ENCODE measurements around the gene RUNDC1.

Gene RUNDC1

GRCh38 chr17:42999003-42999525 is 18.7 kb downstream of the RUNDC1 start:
- TF ChIP-seq CREB1 (IDR thresholded peaks at IDR 0.05; ENCODE audit: low read depth) (no peak), YY1 (IDR thresholded peaks at IDR 0.05; ENCODE audit: low read depth) (no peak), CEBPB (IDR thresholded peaks at IDR 0.05) (no peak), MAX (IDR thresholded peaks at IDR 0.05) (no peak), RAD21 (IDR thresholded peaks at IDR 0.05; ENCODE audit: low read depth) (no peak), REST (IDR thresholded peaks at IDR 0.05; ENCODE audit: low read depth) (no peak), TAF1 (IDR thresholded peaks at IDR 0.05; ENCODE audit: low read depth) (no peak), TCF12 (IDR thresholded peaks at IDR 0.05; ENCODE audit: low read depth) (no peak), EGR1 (IDR thresholded peaks at IDR 0.05) (no peak), USF1 (IDR thresholded peaks at IDR 0.05) (no peak), TEAD4 (IDR thresholded peaks at IDR 0.05) (no peak), ZBTB7A (IDR thresholded peaks at IDR 0.05; ENCODE audit: low read depth) (no peak)

- no peak for TF ChIP-seq NFIC (IDR thresholded peaks at IDR 0.05)
- no peak for TF ChIP-seq CEBPB (IDR thresholded peaks at IDR 0.05)
- no peak for TF ChIP-seq REST (IDR thresholded peaks at IDR 0.05; ENCODE audit: low read depth)
- TF ChIP-seq TAF1 (IDR thresholded peaks at IDR 0.05; ENCODE audit: low read depth): no peak
- TF ChIP-seq RAD21 (IDR thresholded peaks at IDR 0.05; ENCODE audit: low read depth): no peak
- TF ChIP-seq USF1 (IDR thresholded peaks at IDR 0.05): no peak
- TF ChIP-seq FOXM1 (IDR thresholded peaks at IDR 0.05; ENCODE audit: borderline replicate concordance, low read depth): no peak
- no peak for TF ChIP-seq CREB1 (IDR thresholded peaks at IDR 0.05; ENCODE audit: low read depth)
- TF ChIP-seq TEAD4 (IDR thresholded peaks at IDR 0.05): no peak
- TF ChIP-seq EGR1 (IDR thresholded peaks at IDR 0.05): no peak
- no peak for TF ChIP-seq EP300 (IDR thresholded peaks at IDR 0.05; ENCODE audit: borderline replicate concordance)
- no peak for TF ChIP-seq YY1 (IDR thresholded peaks at IDR 0.05; ENCODE audit: low read depth)
- no peak for TF ChIP-seq TCF12 (IDR thresholded peaks at IDR 0.05; ENCODE audit: low read depth)
- no peak for TF ChIP-seq ZBTB7A (IDR thresholded peaks at IDR 0.05; ENCODE audit: low read depth)
- no peak for TF ChIP-seq MAX (IDR thresholded peaks at IDR 0.05)
These were observed 23.3 kb downstream of the RUNDC1 start for GRCh38 chr17:43003542-43004172.

GRCh38 chr17:43006639-43007551 is 26.5 kb downstream of the RUNDC1 start, which contains the start of gene IFI35:
Gene IFI35, plus strand, starts transcription at chr17:43006784. Its CDS starts 164 bp downstream, at chr17:43006948.
- TF ChIP-seq CREB1 (IDR thresholded peaks at IDR 0.05; ENCODE audit: low read depth) (no peak), NFIC (IDR thresholded peaks at IDR 0.05) (no peak), USF1 (IDR thresholded peaks at IDR 0.05) (peak; percentile 54), MAX (IDR thresholded peaks at IDR 0.05) (peak; percentile 53; the same call in 1 of the 2 replicates), CEBPB (IDR thresholded peaks at IDR 0.05) (no peak), RAD21 (IDR thresholded peaks at IDR 0.05; ENCODE audit: low read depth) (no peak)

GRCh38 chr17:43010667-43011308 is 30.4 kb downstream of the RUNDC1 start:
- TF ChIP-seq EP300 (IDR thresholded peaks at IDR 0.05; ENCODE audit: borderline replicate concordance) (no peak), ZBTB7A (IDR thresholded peaks at IDR 0.05; ENCODE audit: low read depth) (no peak), TCF12 (IDR thresholded peaks at IDR 0.05; ENCODE audit: low read depth) (no peak), USF1 (IDR thresholded peaks at IDR 0.05) (no peak), TEAD4 (IDR thresholded peaks at IDR 0.05) (no peak), EGR1 (IDR thresholded peaks at IDR 0.05) (no peak), MAX (IDR thresholded peaks at IDR 0.05) (no peak), CEBPB (IDR thresholded peaks at IDR 0.05) (no peak), CREB1 (IDR thresholded peaks at IDR 0.05; ENCODE audit: low read depth) (no peak), REST (IDR thresholded peaks at IDR 0.05; ENCODE audit: low read depth) (no peak)
